Upper lobe of right lung (tissue), 1 donor: ENCODE results near the gene XRCC6. TPM values are rescaled to one million over a fixed set of nuclear protein-coding genes. Genes with fewer than 3 reads are reported as not detected.

Experiments used
- ATAC-seq: fragments of 200-7000 bp; cut with Tn5 transposase; one replicate; pipeline ENCODE4 v1.9.1; 2020; ENCODE audit warnings: mild to moderate bottlenecking, moderate library complexity
- DNase-seq: peaks from one replicate; pipeline ENCODE4 v3.0.0-alpha.2; 2020
- H3K27ac ChIP-seq: fragments of 200-600 bp; one replicate; pipeline ENCODE4 v1.8.0; 2022
- H3K27me3 ChIP-seq: fragments of 200-600 bp; one replicate; pipeline ENCODE4 v1.8.0; 2022; ENCODE audit warnings: mild to moderate bottlenecking
- H3K36me3 ChIP-seq: fragments of 200-600 bp; one replicate; pipeline ENCODE4 v1.8.0; 2022
- H3K4me1 ChIP-seq: fragments of 200-600 bp; one replicate; pipeline ENCODE4 v1.8.0; 2022
- H3K4me3 ChIP-seq: fragments of 200-600 bp; one replicate; pipeline ENCODE4 v1.8.0; 2022; ENCODE audit warnings: mild to moderate bottlenecking
- H3K9me3 ChIP-seq: fragments of 200-600 bp; one replicate; pipeline ENCODE4 v1.8.0; 2022
- CTCF ChIP-seq: fragments of 200-600 bp; IDR thresholded peaks from one replicate; pipeline ENCODE4 v1.8.0; 2022; ENCODE audit warnings: antibody characterized with exemption
- intact Hi-C: fragments of 100-400 bp; cut with DNase I; formaldehyde crosslinking; loops from one replicate; pipeline ENCODE4 v1.11.0; 2022
- total RNA-seq: library from RNA; stranded (reverse); fragmentation: NEBNext Ultra II Directional; extraction: Animal tissue kit (Norgen Biotek cat#: 25700); gene quantifications from one replicate; pipeline ENCODE4 v1.2.1, GENCODE V29; 2021
- donor health status: DM: no; HTN: yes; CAD: no; lungs with severe emphysema.

XRCC6 gene
- total RNA-seq, 1 donor from 2014 or later, result 160 TPM

DNA sequence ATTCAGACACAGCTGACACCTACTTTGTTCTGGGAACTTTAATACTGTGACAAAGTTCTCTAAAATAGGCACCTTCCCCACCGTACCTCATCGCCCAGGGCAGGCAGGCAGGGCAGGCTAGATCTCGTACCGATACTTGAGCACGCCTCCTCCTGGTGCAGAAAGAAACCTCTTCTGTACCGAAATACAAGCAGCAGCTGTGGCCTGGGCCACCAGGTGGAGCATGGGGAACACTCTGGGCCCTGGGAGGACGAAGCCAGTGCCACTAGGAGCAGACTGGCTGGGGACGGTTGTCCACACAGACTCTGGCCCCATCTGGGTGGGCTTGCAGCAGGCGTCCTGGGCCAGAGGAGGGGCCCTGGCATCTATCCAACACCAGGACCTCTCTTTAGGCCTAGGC, 44.2 kb upstream of the XRCC6 start:
- Histone ChIP-seq H3K36me3 (peaks cover 38% of the 10 kb centered on the region), H3K4me3 (no peak overlapping the region), H3K4me1 (no peaks in the 10 kb centered on the region), H3K9me3 (no peaks in the 10 kb centered on the region), H3K27ac (no peak overlapping the region), H3K27me3 (no peaks in the 10 kb centered on the region)
- intact Hi-C loops, result no loop called here
- TF ChIP-seq CTCF, result peak; percentile 35
- no peak for DNase-seq
- ATAC-seq, result peak; percentile 30

DNA sequence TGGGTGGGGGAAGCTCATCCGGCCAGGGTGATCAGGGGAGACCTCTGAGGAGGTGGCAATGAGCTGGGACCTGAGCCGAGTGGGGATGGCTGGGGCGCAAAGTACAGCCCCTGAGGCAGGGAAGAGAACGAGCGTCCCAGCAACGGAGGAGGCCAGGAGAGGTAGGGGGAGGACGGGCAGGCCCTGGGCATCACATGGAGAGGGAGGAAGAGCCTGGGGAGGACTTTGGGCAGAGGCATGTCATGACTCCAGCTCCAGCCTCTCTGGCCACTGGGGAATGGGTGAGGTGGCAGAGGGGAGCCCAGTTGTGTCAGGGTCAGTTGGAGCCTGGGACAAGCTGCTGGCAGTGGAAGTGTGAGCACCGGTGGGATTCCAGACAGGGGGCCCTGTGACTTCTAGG, 43.0 kb upstream of the XRCC6 start:
- intact Hi-C loops, result no loop called here
- no peak overlapping the region for H3K4me3 ChIP-seq

GRCh38 chr22:41578818-41579217, 42.3 kb upstream of the XRCC6 start:
- ATAC-seq (no peak), DNase-seq (no peak)
- TF ChIP-seq CTCF, result no peak
- H3K27ac ChIP-seq, result no peak overlapping the region
- peaks cover 57% of the 10 kb centered on the region for H3K36me3 ChIP-seq
- intact Hi-C loops, result no loop called here
- H3K4me1 ChIP-seq, result no peaks in the 10 kb centered on the region
- H3K4me3 ChIP-seq, result no peak overlapping the region
- H3K27me3 ChIP-seq, result no peaks in the 10 kb centered on the region
- no peaks in the 10 kb centered on the region for H3K9me3 ChIP-seq

More for the DNA sequence above, 43.0 kb upstream of the XRCC6 start:
- H3K4me1 ChIP-seq, result no peaks in the 10 kb centered on the region
- DNase-seq, result no peak
- no peaks in the 10 kb centered on the region for H3K27me3 ChIP-seq
- no peak overlapping the region for H3K27ac ChIP-seq
- no peak for TF ChIP-seq CTCF
- H3K9me3 ChIP-seq, result no peaks in the 10 kb centered on the region
- no peak for ATAC-seq
- H3K36me3 ChIP-seq, result peaks cover 50% of the 10 kb centered on the region

- Histone ChIP-seq H3K4me1 (no peaks in the 10 kb centered on the region), H3K27ac (no peak overlapping the region), H3K36me3 (peaks cover 63% of the 10 kb centered on the region), H3K4me3 (no peak overlapping the region), H3K9me3 (no peaks in the 10 kb centered on the region), H3K27me3 (no peaks in the 10 kb centered on the region)
- ATAC-seq, result no peak
- DNase-seq, result no peak
- intact Hi-C loops, result no loop called here
- TF ChIP-seq CTCF, result no peak
These were observed 41.6 kb upstream of the XRCC6 start for GRCh38 chr22:41579297-41579996.

DNA sequence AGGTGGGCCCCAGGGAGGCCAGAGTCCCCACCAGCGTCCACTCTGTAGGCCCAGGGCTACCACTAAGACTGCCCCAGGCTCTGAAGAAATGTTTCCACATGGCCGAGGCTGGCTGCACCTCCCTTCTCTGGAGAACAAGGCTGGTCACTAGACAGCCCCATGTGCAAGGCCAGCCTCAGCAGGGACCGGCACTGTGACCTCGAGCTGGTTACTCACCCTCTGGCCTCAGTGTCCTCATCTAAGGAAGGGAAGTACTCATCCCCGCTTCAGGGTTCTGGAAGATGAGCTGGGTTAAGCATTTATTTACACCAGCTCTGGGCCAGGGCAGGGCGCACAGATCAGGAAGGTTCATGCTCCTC, 41.1 kb upstream of the XRCC6 start:
- Histone ChIP-seq H3K27me3 (no peaks in the 10 kb centered on the region), H3K4me3 (no peak overlapping the region), H3K9me3 (no peaks in the 10 kb centered on the region), H3K27ac (no peak overlapping the region), H3K4me1 (no peaks in the 10 kb centered on the region), H3K36me3 (peaks cover 66% of the 10 kb centered on the region)
- DNase-seq (no peak), ATAC-seq (no peak)
- intact Hi-C loops, result no loop called here
- TF ChIP-seq CTCF, result no peak

DNA sequence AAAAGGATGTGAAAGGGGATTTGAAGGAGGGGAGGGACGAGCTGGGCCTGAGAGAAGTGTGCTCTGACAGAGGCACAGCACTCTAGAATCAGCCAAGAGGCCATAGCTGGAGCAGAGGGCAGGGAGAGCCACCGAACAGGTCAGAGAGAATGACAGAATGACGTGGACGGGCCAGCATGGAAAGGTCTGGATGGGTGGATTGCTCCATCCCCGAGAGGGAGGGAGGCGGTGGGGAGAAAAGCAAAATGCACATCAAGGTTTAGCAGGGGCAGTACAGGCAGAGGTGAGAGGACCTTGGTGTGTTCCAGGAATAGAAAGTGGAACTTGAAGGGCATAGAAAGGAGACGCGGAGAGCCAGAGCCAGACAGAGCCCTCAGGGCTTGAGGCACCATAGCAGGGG, 38.4 kb upstream of the XRCC6 start:
- no peaks in the 10 kb centered on the region for H3K27me3 ChIP-seq
- peaks cover 52% of the 10 kb centered on the region for H3K36me3 ChIP-seq
- ATAC-seq (no peak), DNase-seq (no peak)
- intact Hi-C loops, result no loop called here
- H3K4me3 ChIP-seq, result no peak overlapping the region
- no peaks in the 10 kb centered on the region for H3K9me3 ChIP-seq
- H3K27ac ChIP-seq, result no peak overlapping the region
- no peak for TF ChIP-seq CTCF
- no peaks in the 10 kb centered on the region for H3K4me1 ChIP-seq
